Activated CD8-positive, alpha-beta memory T cell treated with anti-CD3 and anti-CD28 coated beads, Interleukin-2, amount 10 ng/mL, durations not matched to agents 7 days and 5 days (primary cell): ENCODE measurements around the gene MOCS1. TPM values are rescaled to one million over a fixed set of nuclear protein-coding genes. Genes with fewer than 3 reads are reported as not detected.

Experiments
- ATAC-seq: fragments of 150-1000 bp; cut with Tn5 transposase; one replicate; pipeline ENCODE4 v1.10.0; 2021; ENCODE audit warnings: moderate library complexity
- CTCF ChIA-PET: fragments of 350-600 bp; sonication (Branson Sonifier 250); formaldehyde crosslinking; loops from one replicate; lab custom pipeline; 2021; ENCODE audit warnings: antibody characterized with exemption; lab: Charles Lee
- DNase-seq: peaks from one replicate; pipeline ENCODE4 v3.0.0-alpha.2; 2020
- H3K27ac Mint-ChIP-seq: one replicate; pipeline ENCODE4 v1.8.0; 2021; ENCODE audit warnings: mild to moderate bottlenecking, mixed read lengths
- H3K27me3 Mint-ChIP-seq: one replicate; pipeline ENCODE4 v1.8.0; 2021; ENCODE audit warnings: mixed read lengths
- H3K36me3 Mint-ChIP-seq: one replicate; pipeline ENCODE4 v1.8.0; 2021; ENCODE audit warnings: mild to moderate bottlenecking, mixed read lengths
- H3K4me1 Mint-ChIP-seq: one replicate; pipeline ENCODE4 v1.8.0; 2021; ENCODE audit warnings: mixed read lengths
- H3K4me3 Mint-ChIP-seq: one replicate; pipeline ENCODE4 v1.8.0; 2021; ENCODE audit warnings: mild to moderate bottlenecking, moderate library complexity, mixed read lengths
- H3K9me3 Mint-ChIP-seq: one replicate; pipeline ENCODE4 v1.8.0; 2022; ENCODE audit warnings: low read depth, mixed read lengths
- total RNA-seq, 2 experiments: library from RNA; stranded (reverse); gene quantifications; one replicate each; pipeline ENCODE4 v1.2.3, GENCODE V29; 2021

The MOCS1 gene
- total RNA-seq, 2 experiments from 2014 or later: 0.30 TPM; not detected in 1

GRCh38 chr6:39925931-39926290 lies 8.4 kb downstream of the MOCS1 start:
- peaks cover 7% of the 10 kb centered on the region for H3K9me3 Mint-ChIP-seq
- no peaks in the 10 kb centered on the region for H3K27me3 Mint-ChIP-seq
- H3K4me1 Mint-ChIP-seq: no peaks in the 10 kb centered on the region
- no peak overlapping the region for H3K27ac Mint-ChIP-seq
- no peak overlapping the region for H3K4me3 Mint-ChIP-seq
- H3K36me3 Mint-ChIP-seq: no peaks in the 10 kb centered on the region
- CTCF ChIA-PET: no interaction called here
- DNase-seq (no peak), ATAC-seq (no peak)

- DNase-seq: no peak
- Mint-ChIP-seq H3K4me1 (no peaks in the 10 kb centered on the region), H3K36me3 (no peaks in the 10 kb centered on the region), H3K27ac (no peak overlapping the region), H3K27me3 (no peaks in the 10 kb centered on the region), H3K4me3 (no peak overlapping the region), H3K9me3 (peaks cover 7% of the 10 kb centered on the region)
- CTCF ChIA-PET: no interaction called here
- ATAC-seq: no peak
These were observed 8.9 kb downstream of the MOCS1 start for GRCh38 chr6:39925191-39925930.

- DNase-seq (no peak), ATAC-seq (no peak)
- H3K36me3 Mint-ChIP-seq: no peaks in the 10 kb centered on the region
- peaks cover 7% of the 10 kb centered on the region for H3K9me3 Mint-ChIP-seq
- CTCF ChIA-PET: no interaction called here
- no peak overlapping the region for H3K4me3 Mint-ChIP-seq
- no peaks in the 10 kb centered on the region for H3K4me1 Mint-ChIP-seq
- H3K27me3 Mint-ChIP-seq: no peaks in the 10 kb centered on the region
- no peak overlapping the region for H3K27ac Mint-ChIP-seq
These were observed 10.0 kb downstream of the MOCS1 start for GRCh38 chr6:39924283-39924682.

GRCh38 chr6:39923861-39924260 lies 10.4 kb downstream of the MOCS1 start:
- H3K9me3 Mint-ChIP-seq: peaks cover 7% of the 10 kb centered on the region
- CTCF ChIA-PET: no interaction called here
- no peak overlapping the region for H3K4me3 Mint-ChIP-seq
- H3K27ac Mint-ChIP-seq: no peak overlapping the region
- H3K27me3 Mint-ChIP-seq: no peaks in the 10 kb centered on the region
- ATAC-seq (no peak), DNase-seq (no peak)
- no peaks in the 10 kb centered on the region for H3K4me1 Mint-ChIP-seq
- H3K36me3 Mint-ChIP-seq: no peaks in the 10 kb centered on the region

DNA sequence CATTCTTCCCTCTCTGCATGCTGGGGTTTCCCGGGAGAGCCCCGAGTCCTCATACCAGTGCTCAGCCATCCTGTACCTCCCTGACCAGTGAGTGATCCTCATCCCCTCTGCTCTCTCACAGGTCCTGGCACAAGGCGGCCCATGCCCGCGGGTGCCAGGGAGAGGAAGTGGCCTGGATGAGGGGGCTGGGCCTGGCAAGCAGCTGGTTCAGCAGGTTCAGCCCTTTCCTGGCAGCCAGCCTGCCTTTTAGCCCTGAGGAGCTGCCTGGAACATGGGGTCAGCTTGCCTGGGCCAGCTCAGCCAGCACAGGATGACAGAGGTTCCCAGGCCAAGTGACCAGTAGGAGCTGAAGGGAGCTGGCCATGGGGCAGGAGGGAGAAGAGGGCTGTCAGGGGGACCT lies 10.9 kb downstream of the MOCS1 start:
- DNase-seq: no peak

DNA sequence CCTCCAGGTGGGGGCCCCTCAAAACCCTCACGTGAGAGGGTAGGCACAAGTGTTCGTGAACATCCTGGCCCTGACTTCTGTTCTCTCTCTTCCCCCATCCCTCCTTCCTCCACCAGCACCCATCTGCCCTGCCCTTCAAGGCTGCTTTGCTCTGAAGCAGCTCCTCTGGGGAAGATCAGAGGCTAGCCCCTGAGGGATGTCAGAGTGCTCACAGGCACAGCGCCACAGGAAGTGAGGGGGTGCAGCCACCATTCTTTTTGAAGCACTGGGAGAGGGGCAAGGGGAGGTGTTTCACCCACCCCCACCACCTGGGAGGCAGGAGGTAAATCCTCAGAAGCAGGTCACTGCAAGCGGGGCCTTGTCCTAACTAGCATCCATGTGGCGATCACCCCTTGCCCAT lies 11.4 kb downstream of the MOCS1 start:
- Mint-ChIP-seq H3K27me3 (no peaks in the 10 kb centered on the region), H3K27ac (no peak overlapping the region), H3K4me1 (no peaks in the 10 kb centered on the region), H3K9me3 (peaks cover 7% of the 10 kb centered on the region), H3K4me3 (no peak overlapping the region), H3K36me3 (no peaks in the 10 kb centered on the region)
- CTCF ChIA-PET: no interaction called here
- DNase-seq (no peak), ATAC-seq (no peak)

More for the DNA sequence above, 10.9 kb downstream of the MOCS1 start:
- H3K4me3 Mint-ChIP-seq: no peak overlapping the region
- peaks cover 7% of the 10 kb centered on the region for H3K9me3 Mint-ChIP-seq
- H3K27ac Mint-ChIP-seq: no peak overlapping the region
- CTCF ChIA-PET: no interaction called here
- no peaks in the 10 kb centered on the region for H3K36me3 Mint-ChIP-seq
- no peaks in the 10 kb centered on the region for H3K4me1 Mint-ChIP-seq
- ATAC-seq: no peak
- H3K27me3 Mint-ChIP-seq: no peaks in the 10 kb centered on the region

DNA sequence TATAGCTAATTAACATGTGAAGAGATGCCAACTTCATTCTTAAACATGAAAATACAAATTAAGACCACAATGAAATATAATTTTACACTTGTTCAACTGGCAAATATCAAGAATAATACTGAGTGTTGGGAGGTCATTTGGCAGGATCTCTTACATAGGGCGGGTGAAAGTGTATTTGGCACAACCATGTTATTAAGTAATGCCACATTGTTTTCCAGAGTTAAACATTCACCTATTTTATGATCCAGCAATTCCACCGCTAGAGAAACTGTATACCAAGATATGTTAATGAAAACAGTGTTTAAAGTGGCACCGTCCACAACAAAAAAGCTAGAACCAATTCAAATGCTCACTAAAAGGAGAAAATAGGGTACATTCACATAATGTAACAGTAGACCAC lies 14.1 kb downstream of the MOCS1 start:
- Mint-ChIP-seq H3K4me1 (no peaks in the 10 kb centered on the region), H3K36me3 (no peaks in the 10 kb centered on the region), H3K27me3 (no peaks in the 10 kb centered on the region), H3K27ac (no peak overlapping the region), H3K9me3 (peaks cover 3% of the 10 kb centered on the region), H3K4me3 (no peak overlapping the region)
- DNase-seq (no peak), ATAC-seq (no peak)
- CTCF ChIA-PET: no interaction called here

DNA sequence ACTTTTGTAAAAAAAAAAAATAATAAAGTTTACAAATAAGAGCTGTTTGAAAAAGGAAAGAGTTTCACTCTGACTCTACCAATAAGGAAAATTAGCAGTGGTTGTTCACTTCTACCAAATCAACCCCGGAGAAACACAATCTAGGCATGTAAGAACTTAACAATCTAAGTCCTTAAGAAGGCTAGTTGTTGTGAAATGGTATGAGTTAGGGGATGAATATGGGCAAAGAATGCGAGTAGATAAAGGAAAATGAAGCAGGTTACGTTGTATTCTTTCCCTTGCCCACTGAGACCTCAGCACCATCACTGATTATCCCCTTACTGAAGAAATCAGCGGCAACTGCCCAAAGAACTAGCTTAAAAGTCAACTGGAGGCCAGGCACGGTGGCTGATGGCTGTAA lies 15.4 kb downstream of the MOCS1 start:
- Mint-ChIP-seq H3K36me3 (no peaks in the 10 kb centered on the region), H3K9me3 (no peaks in the 10 kb centered on the region), H3K4me3 (no peak overlapping the region), H3K27me3 (no peaks in the 10 kb centered on the region), H3K27ac (no peak overlapping the region), H3K4me1 (no peaks in the 10 kb centered on the region)
- CTCF ChIA-PET: no interaction called here
- no peak for DNase-seq
- no peak for ATAC-seq

GRCh38 chr6:39917981-39918380 lies 16.3 kb downstream of the MOCS1 start:
- Mint-ChIP-seq H3K27ac (no peak overlapping the region), H3K4me1 (no peaks in the 10 kb centered on the region), H3K27me3 (no peaks in the 10 kb centered on the region), H3K36me3 (no peaks in the 10 kb centered on the region), H3K9me3 (no peaks in the 10 kb centered on the region), H3K4me3 (no peak overlapping the region)
- CTCF ChIA-PET: no interaction called here
- ATAC-seq: no peak
- no peak for DNase-seq

DNA sequence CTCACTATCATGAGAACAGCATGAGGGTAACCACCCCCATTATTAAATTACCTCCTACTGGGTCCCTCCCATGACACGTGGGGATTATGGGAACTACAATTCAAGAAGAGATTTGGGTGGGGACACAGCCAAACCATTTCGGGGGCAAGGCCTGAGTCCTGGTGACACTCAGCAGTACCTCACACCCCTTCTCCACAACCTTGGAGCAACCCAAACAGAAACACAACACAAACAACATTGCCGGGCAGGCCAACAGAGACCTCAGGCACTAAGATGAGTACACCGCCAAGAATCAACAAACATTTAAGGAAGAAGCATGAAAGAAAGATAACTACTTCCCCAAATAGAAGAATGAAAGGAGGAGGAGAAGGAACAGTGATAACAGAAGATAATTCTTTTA lies 16.9 kb downstream of the MOCS1 start:
- no peaks in the 10 kb centered on the region for H3K36me3 Mint-ChIP-seq
- H3K27me3 Mint-ChIP-seq: no peaks in the 10 kb centered on the region
- H3K9me3 Mint-ChIP-seq: no peaks in the 10 kb centered on the region
- H3K4me3 Mint-ChIP-seq: no peak overlapping the region
- DNase-seq (no peak), ATAC-seq (no peak)
- no peak overlapping the region for H3K27ac Mint-ChIP-seq
- CTCF ChIA-PET: no interaction called here
- H3K4me1 Mint-ChIP-seq: no peaks in the 10 kb centered on the region

DNA sequence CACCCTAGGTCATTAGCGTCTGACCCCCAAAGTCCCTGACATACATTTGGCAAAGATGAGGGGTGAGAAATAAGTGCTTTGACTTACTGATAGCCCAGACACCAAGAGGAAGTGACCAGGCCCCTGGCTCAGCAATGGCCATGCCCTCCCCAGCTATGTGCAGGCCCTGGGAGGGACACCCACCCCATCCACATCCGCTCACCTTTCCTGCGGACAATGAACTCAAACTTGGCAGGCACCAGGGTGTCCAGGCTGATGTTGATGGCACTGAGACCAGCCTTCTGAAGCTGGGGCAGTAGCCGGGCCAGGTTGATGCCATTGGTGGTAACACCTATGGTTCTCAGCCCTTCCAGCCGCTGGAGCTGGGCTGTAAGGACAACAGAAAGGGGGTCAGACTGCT lies 18.4 kb downstream of the MOCS1 start:
- H3K27me3 Mint-ChIP-seq: no peaks in the 10 kb centered on the region
- no peak overlapping the region for H3K27ac Mint-ChIP-seq
- no peaks in the 10 kb centered on the region for H3K4me1 Mint-ChIP-seq
- DNase-seq (no peak), ATAC-seq (no peak)
- CTCF ChIA-PET: no interaction called here
- H3K36me3 Mint-ChIP-seq: no peaks in the 10 kb centered on the region
- no peaks in the 10 kb centered on the region for H3K9me3 Mint-ChIP-seq
- no peak overlapping the region for H3K4me3 Mint-ChIP-seq

- Mint-ChIP-seq H3K27ac (no peak overlapping the region), H3K4me3 (no peak overlapping the region), H3K36me3 (no peaks in the 10 kb centered on the region), H3K27me3 (no peaks in the 10 kb centered on the region), H3K9me3 (no peaks in the 10 kb centered on the region), H3K4me1 (no peaks in the 10 kb centered on the region)
- ATAC-seq (no peak), DNase-seq (no peak)
- CTCF ChIA-PET: no interaction called here
These were observed 20.0 kb downstream of the MOCS1 start for GRCh38 chr6:39914239-39914638.

DNA sequence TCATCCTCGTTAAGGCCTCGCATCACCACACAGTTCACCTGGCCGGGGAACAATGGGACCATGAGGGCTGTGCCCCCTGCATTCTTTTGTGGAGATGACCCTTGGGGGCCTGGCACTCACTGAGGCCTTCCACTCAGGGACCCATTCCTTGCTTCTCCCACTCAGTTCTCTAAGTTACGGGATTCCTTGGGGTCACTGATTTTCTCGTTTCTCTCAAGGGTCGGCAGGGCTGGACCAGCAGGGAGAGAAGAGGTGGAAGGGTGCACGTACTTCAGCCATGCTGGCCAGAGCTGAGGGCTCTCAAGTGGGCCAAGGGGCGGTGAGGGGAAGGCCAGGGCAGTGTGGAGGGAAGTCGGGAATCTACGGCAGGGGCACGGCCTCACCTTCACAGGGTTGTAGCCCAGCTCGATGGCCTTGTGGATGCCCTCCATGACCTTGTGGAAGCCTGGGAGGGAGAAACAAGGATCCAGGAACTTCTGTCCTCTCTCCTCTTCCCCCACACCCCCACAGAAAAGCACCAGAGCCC lies 20.8 kb downstream of the MOCS1 start:
- CTCF ChIA-PET: no interaction called here
- Mint-ChIP-seq H3K27me3 (no peaks in the 10 kb centered on the region), H3K9me3 (no peaks in the 10 kb centered on the region), H3K36me3 (no peaks in the 10 kb centered on the region), H3K4me3 (no peak overlapping the region), H3K27ac (no peak overlapping the region), H3K4me1 (no peaks in the 10 kb centered on the region)
- ATAC-seq (no peak), DNase-seq (no peak)

GRCh38 chr6:39912446-39912845 lies 21.8 kb downstream of the MOCS1 start:
- ATAC-seq: no peak
- H3K4me3 Mint-ChIP-seq: no peak overlapping the region
- CTCF ChIA-PET: no interaction called here

More at GRCh38 chr6:39912446-39912845, 21.8 kb downstream of the MOCS1 start:
- Mint-ChIP-seq H3K27ac (no peak overlapping the region), H3K9me3 (no peaks in the 10 kb centered on the region), H3K36me3 (no peaks in the 10 kb centered on the region), H3K4me1 (no peaks in the 10 kb centered on the region), H3K27me3 (no peaks in the 10 kb centered on the region)
- DNase-seq: no peak
